HepG2 (cell line): ENCODE measurements around the gene STRADA. TPM values are rescaled to one million over a fixed set of nuclear protein-coding genes. Genes with fewer than 3 reads are reported as not detected.
A peak's percentile ranks its signal among the peaks of the same experiment; 100 is the strongest.

ENCODE experiments used
- BCL3 ChIP-seq: sonication (generic); formaldehyde crosslinking; IDR thresholded peaks from 2 replicates; pipeline ENCODE4 v1.5.1; 2020; ENCODE audit warnings: mild to moderate bottlenecking, missing genetic modification reagents, moderate library complexity
- DNMT1 ChIP-seq: sonication (generic); formaldehyde crosslinking; IDR thresholded peaks from 2 replicates; pipeline ENCODE4 v1.5.1; 2020; ENCODE audit warnings: mild to moderate bottlenecking, missing genetic modification reagents
- FOXO1 ChIP-seq: sonication (generic); formaldehyde crosslinking; IDR thresholded peaks from 2 replicates; pipeline ENCODE4 v1.4.0; 2020; ENCODE audit warnings: missing genetic modification reagents
- GABPA ChIP-seq, 2 experiments: IDR thresholded peaks; 2 replicates each; pipeline ENCODE4 v1.6.1; 2011 to 2016; ENCODE audit warnings: low read depth in 2 of 2, low read length in 1 of 2, missing biosample characterization in 1 of 2, missing genetic modification characterization in 1 of 2
- KDM3A ChIP-seq: IDR thresholded peaks from 2 replicates; pipeline ENCODE4 v1.6.1; 2018; ENCODE audit warnings: low read depth, missing compliant biosample characterization
- RCOR2 ChIP-seq: IDR thresholded peaks from 2 replicates; pipeline ENCODE4 v1.6.1; 2016; ENCODE audit warnings: missing biosample characterization, missing genetic modification reagents
- SRF ChIP-seq: IDR thresholded peaks from 2 replicates; pipeline ENCODE4 v1.6.1; 2011; ENCODE audit warnings: mild to moderate bottlenecking, low read depth, low read length, moderate library complexity
- TGIF2 ChIP-seq: IDR thresholded peaks from 2 replicates; pipeline ENCODE4 v1.6.1; 2016; ENCODE audit warnings: control low read depth, missing compliant biosample characterization
- ZBTB40 ChIP-seq, 2 experiments: fragments of 450-650 bp in 1 of 2; sonication (generic) in 1 of 2; formaldehyde crosslinking in 1 of 2; IDR thresholded peaks; 2 replicates each; pipeline versions ENCODE4 v1.6.1 to v1.8.0; 2016 to 2022; ENCODE audit warnings: antibody characterized with exemption in 1 of 2, mild to moderate bottlenecking in 1 of 2, missing genetic modification reagents in 1 of 2
- ZGPAT ChIP-seq: IDR thresholded peaks from 2 replicates; pipeline ENCODE4 v1.6.1; 2016; ENCODE audit warnings: mild to moderate bottlenecking
- ZNF18 ChIP-seq: sonication (generic); formaldehyde crosslinking; IDR thresholded peaks from 2 replicates; pipeline ENCODE4 v1.8.0; 2022; ENCODE audit warnings: mild to moderate bottlenecking, missing genetic modification reagents; ENCODE audit not compliant: insufficient replicate concordance
- ZNF546 ChIP-seq: sonication (generic); formaldehyde crosslinking; conservative IDR thresholded peaks from 2 replicates; pipeline ENCODE4 v1.8.1; 2023; ENCODE audit warnings: mild to moderate bottlenecking, missing genetic modification reagents
- ZNF589 ChIP-seq: sonication (generic); formaldehyde crosslinking; conservative IDR thresholded peaks from 2 replicates; pipeline ENCODE4 v1.8.0; 2022; ENCODE audit warnings: mild to moderate bottlenecking, moderate library complexity, missing genetic modification reagents
- ZNF670 ChIP-seq: sonication (generic); formaldehyde crosslinking; IDR thresholded peaks from 2 replicates; pipeline ENCODE4 v1.8.0; 2022; ENCODE audit warnings: mild to moderate bottlenecking, missing genetic modification reagents, borderline replicate concordance
- polyA plus RNA-seq, 8 experiments: library from polyadenylated mRNA; depleted of rRNA in 3 of 8; stranded (reverse) in 7 of 8; unstranded in 1 of 8; fragments of >200 nt; fragmentation: Illumina TruSeq in 4 of 8; extraction: Trizol in 4 of 8; gene quantifications; 2 replicates each; pipeline versions ENCODE4 v1.2.1 to v1.2.3, GENCODE V29; 2011 to 2016; ENCODE audit warnings: low read depth in 4 of 8, missing spikeins in 1 of 8, mixed read lengths in 1 of 8; ENCODE audit not compliant: insufficient read depth in 1 of 8
- total RNA-seq, 5 experiments: library from RNA; depleted of rRNA; stranded (reverse); fragments of >200 nt; fragmentation: Illumina TruSeq; extraction: Trizol; gene quantifications; 2 replicates each; pipeline ENCODE4 v1.2.3, GENCODE V29; 2016; ENCODE audit warnings: low read depth in 1 of 5

The STRADA gene
- total and polyA plus RNA-seq, 2 of the 13 experiments (the other 11 are each of a cell fraction or from before 2014, with no cell fraction given): 17.6 to 17.9 TPM

- no peak for TF ChIP-seq DNMT1 (CRISPR knock-in tag)
- no peak for TF ChIP-seq ZBTB40 (IDR thresholded peaks at IDR 0.05)
- TF ChIP-seq ZBTB40 (CRISPR knock-in tag; IDR thresholded peaks at IDR 0.05): no peak; the same call in 1 of the 2 replicates
- no peak for TF ChIP-seq RCOR2
- TF ChIP-seq ZNF589: peak; percentile 45; the same call in 1 of the 2 replicates
- TF ChIP-seq FOXO1: no peak
- no peak; the same call in 1 of the 2 replicates for TF ChIP-seq SRF
- TF ChIP-seq ZNF18 (CRISPR knock-in tag): peak; percentile 77
- no peak for TF ChIP-seq ZNF670 (CRISPR knock-in tag)
- TF ChIP-seq TGIF2: 0 out of 2 replicates have a peak, but pooled peaks have one; percentile 12
- TF ChIP-seq BCL3 (CRISPR knock-in tag): peak; percentile 7; the same call in 1 of the 2 replicates
- peak; percentile 1; the same call in 1 of the 2 replicates for TF ChIP-seq ZGPAT
- TF ChIP-seq KDM3A (CRISPR knock-in tag): no peak
- TF ChIP-seq ZNF546 (CRISPR knock-in tag): no peak
- no peak for TF ChIP-seq GABPA (IDR thresholded peaks at IDR 0.05; ENCODE audit: low read depth, low read length)
- no peak for TF ChIP-seq GABPA (CRISPR knock-in tag; IDR thresholded peaks at IDR 0.05; ENCODE audit: low read depth)
These were observed 32.8 kb upstream of the STRADA start, which contains the start of gene DDX42 (continued) for GRCh38 chr17:63774141-63774968.
